HG02588 (cell line): ENCODE measurements around the gene TMEM163.

Source experiments
- ATAC-seq: cut with Tn5 transposase; IDR thresholded peaks from one replicate; pipeline ENCODE4 v1.9.1; 2021; ENCODE audit warnings: mild to moderate bottlenecking, moderate library complexity; ENCODE audit not compliant: unreplicated experiment

Gene TMEM163

DNA sequence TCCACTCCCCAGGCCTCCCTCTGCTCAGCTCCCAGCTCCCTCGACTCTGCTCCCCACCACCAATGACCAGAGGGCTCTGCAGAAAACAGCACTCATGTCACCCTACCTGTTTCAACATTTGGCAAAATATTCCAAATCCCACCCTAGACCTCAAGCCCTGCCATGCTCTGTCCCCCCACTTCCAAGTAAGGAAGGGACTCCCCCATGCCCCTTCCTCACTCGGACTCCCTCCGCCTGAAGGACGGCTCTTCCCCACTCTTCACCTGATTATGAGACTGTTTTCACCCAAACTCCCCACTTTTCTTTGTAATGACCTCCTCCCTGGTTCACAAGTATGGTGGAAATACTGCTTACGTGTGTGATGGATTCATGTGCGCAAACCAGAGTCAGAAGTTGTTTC lies 256.5 kb downstream of the TMEM163 start:
- ATAC-seq: no peak

DNA sequence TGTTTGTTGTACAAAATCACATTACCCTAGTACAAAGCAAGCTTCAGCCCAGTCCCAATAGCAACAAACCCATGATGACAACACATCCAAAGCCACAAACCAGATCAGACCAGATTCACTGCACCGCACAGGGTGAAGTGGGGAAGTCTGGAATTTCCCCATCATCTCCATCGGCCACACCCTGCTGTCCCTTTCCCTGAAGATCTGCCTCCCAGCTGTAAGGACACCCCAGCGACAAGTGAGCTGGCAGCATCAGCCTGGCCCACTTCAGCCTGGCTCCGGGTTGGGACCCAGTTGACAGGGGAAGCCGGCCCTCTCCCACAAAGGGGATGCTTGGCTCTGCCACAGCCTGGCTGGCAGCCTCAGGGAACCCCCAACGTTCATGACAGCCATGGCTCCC lies 257.3 kb downstream of the TMEM163 start:
- no peak for ATAC-seq

DNA sequence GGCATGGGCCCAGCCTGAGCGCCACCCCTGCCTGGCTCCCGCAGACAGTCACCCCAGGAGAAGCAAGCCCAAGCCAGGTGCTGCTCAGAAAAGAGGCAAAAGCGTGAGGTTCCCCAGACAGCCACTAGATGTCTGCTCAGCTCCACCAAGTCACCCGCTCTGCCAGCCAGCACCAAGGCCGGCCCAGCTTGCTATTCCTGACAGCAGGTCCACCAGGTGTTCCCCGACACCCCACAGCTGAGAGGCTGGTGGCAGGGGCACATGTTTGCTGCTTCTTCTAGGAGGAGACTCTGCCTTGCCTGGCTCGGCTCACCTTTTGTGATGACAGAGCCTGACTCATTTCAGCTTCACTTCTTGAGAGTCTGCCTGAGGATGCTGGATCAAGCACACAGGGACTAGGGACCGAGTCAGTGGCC lies 258.2 kb downstream of the TMEM163 start:
- ATAC-seq: peak; percentile 84

- no peak for ATAC-seq
Observed at GRCh38 chr2:134459706-134460406, 258.9 kb downstream of the TMEM163 start.

- no peak for ATAC-seq
Observed at GRCh38 chr2:134458950-134459349, 259.9 kb downstream of the TMEM163 start.

- ATAC-seq: no peak
Observed at GRCh38 chr2:134458473-134458853, 260.3 kb downstream of the TMEM163 start.

- no peak for ATAC-seq
Observed at GRCh38 chr2:134457765-134458472, 260.9 kb downstream of the TMEM163 start.

DNA sequence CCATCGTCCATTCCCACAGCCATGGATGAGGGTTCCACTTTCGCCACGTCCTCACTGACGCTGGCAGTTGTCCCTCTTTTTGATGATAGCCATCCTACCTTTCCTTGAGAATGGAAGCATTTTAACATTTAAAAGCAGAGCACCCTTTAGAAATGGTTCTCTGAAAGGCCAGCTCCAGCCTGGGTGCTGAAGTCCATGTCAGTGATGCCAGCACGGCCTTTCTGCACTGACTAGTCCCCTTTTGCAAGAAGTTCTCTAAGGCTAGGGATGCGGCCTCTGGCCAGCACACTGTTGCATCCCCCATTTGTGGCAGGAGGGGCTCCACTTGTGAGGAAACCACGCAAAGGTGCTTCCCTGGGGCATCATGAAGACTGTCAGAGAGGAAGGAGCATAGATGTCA lies 261.4 kb downstream of the TMEM163 start:
- ATAC-seq: no peak

- ATAC-seq: no peak
Observed at GRCh38 chr2:134455426-134455825, 263.4 kb downstream of the TMEM163 start.

DNA sequence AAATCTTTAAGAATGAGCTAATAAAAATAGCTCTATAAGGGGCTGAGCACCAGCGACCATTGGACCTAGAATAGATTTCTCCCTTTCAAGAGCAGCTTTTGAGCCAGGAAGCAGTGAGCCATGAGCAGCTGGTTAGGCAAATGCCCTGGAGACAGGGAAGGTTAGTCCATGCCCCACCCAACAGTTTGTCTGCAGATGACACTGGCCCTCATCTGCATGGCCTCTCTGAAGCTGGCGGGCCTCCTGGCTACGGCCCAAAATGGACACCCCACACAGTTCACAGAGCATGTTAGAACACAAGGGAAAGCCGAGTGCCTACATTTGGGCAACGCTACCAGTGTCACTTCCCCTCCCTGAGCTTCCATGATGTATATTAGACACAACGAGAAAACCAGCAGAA lies 263.9 kb downstream of the TMEM163 start:
- ATAC-seq: no peak

GRCh38 chr2:134454426-134454825 lies 264.4 kb downstream of the TMEM163 start:
- ATAC-seq: no peak

- ATAC-seq: no peak
Observed at GRCh38 chr2:134453973-134454372, 264.8 kb downstream of the TMEM163 start.

DNA sequence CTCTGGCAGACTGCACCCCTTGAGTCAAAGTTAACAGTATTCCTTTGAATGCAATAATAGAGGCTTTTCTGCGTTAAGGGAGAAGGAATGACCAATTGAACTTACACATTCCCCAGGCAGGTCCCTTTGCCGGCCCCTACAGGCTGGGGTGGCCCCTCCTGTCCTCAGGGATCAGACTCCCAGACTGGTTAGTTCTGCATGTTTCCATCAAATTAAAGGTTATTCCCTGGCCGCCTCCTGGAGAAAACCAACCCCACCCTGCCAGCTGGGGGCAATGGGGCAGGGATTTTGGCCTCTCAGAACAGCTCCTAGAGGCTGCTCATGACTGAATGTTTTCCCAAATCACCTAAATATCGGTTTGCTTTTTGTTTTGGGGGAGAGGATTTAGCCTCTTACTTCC lies 265.3 kb downstream of the TMEM163 start:
- ATAC-seq: no peak

DNA sequence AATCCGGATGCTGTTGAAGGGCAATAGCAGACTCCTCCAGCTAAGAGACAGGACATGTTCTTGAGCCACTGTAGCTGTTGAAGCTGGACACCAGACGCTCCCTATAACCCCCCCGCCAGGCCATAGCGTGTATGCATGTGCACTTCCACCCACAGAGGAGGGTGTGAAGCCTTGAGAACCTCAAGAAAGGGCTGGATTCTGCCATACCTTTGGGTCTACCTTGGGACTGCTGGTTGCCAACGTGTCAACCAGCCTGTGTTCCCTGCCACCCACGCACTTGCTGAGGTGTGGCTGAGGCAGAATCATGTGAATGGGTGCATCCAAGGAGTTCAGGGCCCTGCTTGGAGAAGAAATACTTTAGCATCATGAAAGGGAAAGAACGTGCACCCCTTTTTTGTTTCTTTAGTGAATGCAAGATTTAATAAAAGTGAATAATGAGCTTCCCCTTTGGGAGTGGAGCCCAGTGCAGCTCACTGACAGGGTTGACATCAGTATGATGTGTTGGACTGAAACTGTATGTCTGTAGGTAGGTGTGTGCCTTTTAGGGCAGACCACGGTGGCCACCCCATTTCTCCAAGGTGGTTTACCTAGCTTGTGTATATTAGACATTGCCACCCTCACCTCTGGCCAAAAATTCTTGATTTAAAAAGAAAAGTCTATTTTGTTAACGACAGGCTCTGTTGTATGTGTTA lies 266.6 kb downstream of the TMEM163 start:
- no peak for ATAC-seq

GRCh38 chr2:134451347-134451630 lies 267.5 kb downstream of the TMEM163 start:
- ATAC-seq: no peak

DNA sequence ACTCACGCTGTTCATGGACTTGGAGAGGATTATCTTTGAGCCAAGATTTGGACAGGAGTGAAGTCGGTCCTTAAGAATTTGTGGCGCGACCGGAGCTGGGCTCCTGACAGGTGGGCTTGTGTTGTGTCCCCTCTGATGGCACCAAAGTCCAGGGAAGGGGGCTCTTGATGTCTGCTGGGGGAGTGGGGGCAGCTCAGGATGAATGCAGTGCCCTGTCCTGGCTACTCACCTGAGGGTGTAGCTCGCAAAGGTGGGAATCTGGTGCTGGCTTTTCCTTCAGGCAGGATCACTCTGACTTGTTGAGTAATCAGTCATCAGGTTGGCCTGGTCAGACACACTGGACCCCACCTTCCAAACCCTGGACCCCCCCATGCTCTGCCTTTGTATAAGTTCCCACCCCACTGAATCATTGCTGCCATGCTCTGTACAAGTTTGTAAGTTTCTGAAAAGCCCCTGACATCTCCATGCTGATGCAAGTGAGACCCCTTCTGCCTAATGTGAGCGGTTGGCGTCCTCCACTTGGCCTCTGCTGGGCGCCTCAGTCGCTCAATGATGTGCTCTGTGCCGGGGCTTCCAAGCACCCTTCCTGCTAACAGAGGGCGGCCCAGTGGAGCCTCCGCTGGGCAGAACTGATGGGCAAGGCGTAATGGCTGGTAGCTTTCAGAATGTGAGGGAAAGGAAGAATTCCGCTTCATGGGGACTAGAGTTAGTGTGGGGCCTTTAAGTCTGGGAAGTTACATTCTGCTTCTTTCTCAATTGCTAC lies 268.9 kb downstream of the TMEM163 start:
- ATAC-seq: no peak

DNA sequence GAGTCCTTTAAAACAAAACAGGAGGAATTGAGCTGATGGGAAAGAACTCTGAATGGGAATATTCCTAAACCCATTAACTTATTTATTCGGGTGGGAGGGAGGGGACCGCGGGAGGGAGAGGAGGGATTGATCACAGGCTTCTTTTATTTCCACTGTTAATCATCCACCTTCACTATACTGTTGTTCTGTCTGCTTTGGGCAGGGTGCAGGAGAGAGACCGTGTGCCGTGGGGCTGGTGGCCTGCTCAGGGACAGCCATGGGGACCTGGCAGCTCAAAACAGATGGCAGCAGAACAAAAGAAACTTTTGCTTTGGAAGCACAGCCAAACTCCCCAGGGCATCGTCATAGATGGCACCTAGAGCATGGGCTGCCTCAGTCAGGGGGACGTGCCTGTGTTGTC lies 269.6 kb downstream of the TMEM163 start:
- ATAC-seq: no peak

DNA sequence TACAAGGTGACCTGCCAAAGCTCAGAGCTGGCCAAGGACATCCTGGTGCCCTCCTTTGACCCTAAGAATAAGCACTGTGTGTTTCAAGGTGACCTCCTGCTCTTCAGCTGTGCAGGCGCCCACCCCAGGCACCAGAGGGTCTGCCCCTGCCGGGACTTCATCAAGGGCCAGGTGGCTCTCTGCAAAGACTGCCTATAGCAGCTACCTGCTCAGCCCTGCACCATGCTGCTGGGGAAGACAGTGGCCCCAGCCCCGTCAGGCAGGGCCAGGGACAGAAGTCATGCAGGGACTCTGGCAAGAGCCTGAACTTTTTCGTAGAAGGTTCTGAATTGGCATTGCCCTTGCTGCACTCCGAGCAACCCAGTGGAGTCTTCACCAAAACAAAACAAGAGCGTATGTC lies 270.1 kb downstream of the TMEM163 start:
- no peak for ATAC-seq

GRCh38 chr2:134447669-134448068 lies 271.1 kb downstream of the TMEM163 start:
- no peak for ATAC-seq

- no peak for ATAC-seq
Observed at GRCh38 chr2:134446383-134447017, 272.3 kb downstream of the TMEM163 start.

- no peak for ATAC-seq
Observed at GRCh38 chr2:134445985-134446382, 272.8 kb downstream of the TMEM163 start.
